NCI-H146 (cell line): ENCODE measurements around the gene PPME1.

ENCODE experiments used
- DNase-seq: peaks from one replicate; lab custom pipeline; 2025; lab: John Stamatoyannopoulos, UW

PPME1 gene

GRCh38 chr11:74226907-74227306, 55.8 kb downstream of the PPME1 start:
- DNase-seq: no peak

DNA sequence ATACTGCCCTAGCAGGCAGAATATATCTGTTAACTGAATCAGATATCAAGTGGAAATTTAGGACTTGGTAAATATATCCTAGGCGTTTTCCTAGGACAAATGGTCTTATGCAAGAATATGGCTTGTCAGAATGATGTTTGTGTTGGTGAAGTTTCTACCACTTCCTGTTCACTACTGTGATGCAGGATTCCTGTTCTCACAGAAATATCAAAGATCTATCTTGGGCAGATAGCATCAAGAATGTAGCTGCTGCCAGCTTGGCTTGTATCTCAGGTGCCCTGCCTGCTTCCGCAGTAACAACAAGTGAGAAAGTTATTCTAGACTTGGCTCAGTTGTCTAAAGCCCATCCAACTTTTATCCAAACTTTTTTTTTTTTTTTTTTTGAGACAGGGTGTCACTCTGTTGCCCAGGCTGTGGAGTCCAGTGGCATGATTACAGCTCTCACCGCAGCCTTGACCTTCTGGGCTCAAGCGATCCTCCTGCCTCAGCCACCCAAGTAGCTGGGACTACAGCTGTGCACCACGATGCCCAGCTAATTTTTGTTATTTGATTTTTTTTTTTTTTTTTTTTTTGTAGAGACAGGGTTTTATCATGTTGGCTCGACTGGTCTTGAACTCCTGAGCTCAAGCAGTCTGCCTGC, 61.3 kb downstream of the PPME1 start:
- no peak for DNase-seq

GRCh38 chr11:74233683-74234082, 62.6 kb downstream of the PPME1 start:
- no peak for DNase-seq

GRCh38 chr11:74235121-74235520, 64.0 kb downstream of the PPME1 start:
- DNase-seq: no peak

GRCh38 chr11:74237541-74237940, 66.5 kb downstream of the PPME1 start:
- no peak for DNase-seq

DNA sequence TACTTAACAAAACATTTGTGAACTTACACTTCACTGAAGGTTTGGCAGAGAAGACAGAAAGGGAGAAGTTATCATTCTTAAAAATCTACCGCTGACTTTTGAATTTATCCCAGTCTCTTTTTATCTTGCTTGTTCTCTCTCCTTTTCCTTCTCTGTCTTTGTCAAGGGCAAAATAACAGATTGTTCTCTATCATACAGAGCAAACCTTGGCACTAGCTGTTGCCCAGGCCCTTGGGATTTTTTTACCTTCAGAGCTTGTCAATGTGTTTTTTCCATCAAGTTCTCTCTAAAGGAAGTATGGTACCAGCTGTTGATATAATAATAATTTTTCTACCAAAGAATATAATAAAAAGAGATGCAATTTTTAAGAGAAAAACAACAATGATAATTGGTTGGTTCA, 67.2 kb downstream of the PPME1 start:
- DNase-seq: no peak

GRCh38 chr11:74248469-74248868, 77.4 kb downstream of the PPME1 start:
- DNase-seq: no peak

GRCh38 chr11:74249496-74249895, 78.4 kb downstream of the PPME1 start:
- no peak for DNase-seq

- no peak for DNase-seq
Measured at GRCh38 chr11:74253361-74253760, 82.3 kb downstream of the PPME1 start.

- peak; percentile 54 for DNase-seq
Measured at GRCh38 chr11:74255741-74256375, 84.8 kb downstream of the PPME1 start.

DNA sequence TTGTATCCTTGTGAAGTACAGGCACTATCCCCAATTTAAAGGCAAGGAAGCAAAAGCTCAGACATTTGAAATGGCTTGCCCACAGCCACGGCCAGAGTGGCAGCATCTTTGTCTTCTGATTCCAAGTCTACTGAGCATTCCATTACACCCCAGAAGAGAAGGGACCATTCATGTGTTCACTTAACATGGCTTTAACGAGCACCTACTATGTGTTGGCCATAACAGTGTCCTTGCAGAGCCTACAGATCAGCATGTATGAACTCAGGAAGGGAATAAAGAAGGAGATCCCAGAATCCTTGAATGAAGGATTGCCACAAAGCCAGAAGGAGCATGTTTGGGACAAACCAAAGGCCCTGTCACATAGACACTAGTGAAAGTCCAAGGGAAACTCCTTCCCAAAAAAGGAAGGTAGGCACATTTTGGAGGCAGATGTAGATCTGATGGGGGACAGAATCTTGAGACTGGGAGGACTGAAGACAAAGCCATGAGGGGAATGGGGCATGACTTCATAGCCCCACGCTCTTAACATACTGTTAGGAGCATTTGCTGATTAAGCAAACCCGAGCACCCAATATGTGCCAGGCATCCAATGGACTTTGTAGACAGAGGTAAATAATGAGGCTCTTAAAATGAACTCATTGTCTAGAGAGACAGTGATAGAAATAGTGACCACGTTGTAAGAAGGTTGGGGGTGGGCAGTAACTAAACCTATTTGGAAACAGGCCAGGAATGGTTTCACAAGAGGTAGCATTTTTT, 85.5 kb downstream of the PPME1 start:
- no peak for DNase-seq

- peak; percentile 54 for DNase-seq
Measured at GRCh38 chr11:74257959-74258553, 87.0 kb downstream of the PPME1 start.

GRCh38 chr11:74262725-74263124, 91.6 kb downstream of the PPME1 start:
- DNase-seq: no peak

DNA sequence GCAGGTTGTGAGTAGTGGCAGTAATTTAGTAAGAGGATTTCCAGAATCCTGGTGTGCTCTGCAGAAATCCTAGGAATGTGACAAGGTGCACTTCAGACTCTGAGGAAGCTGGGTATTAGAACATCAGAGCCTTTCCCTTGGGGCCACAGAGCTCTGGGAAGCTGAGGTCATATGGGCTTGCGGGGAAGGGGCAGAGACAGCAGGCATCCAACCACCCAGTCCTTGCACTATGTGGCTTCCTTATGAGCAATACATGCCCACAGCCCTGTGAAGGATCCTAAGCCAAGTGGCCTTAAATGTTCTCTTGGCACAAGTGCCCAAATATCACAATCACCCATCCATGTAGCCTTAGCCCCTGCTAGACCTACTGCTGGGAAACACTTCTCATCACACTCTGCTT, 94.2 kb downstream of the PPME1 start:
- no peak for DNase-seq

DNA sequence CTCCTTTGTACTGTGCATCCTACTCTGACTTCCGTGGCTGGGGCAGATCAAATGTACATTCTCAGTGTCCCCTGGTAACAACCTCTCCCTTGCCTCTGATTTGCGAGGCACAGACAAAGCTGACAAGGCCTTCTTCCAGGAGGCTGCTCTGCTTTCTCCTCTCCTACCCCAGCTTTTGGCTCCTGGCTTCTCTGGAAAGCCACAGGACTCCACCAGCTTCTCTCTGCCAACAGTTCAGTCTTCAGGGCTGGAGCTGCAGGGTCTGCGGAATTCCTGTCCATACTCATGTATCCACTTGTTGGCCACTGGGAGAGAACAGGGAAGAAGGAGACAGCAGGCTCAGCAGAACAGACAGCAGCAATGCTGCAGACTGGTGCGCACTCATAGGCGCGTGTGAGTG, 95.9 kb downstream of the PPME1 start:
- DNase-seq: no peak

- no peak for DNase-seq
Measured at GRCh38 chr11:74268456-74268855, 97.4 kb downstream of the PPME1 start.

- DNase-seq: no peak
Measured at GRCh38 chr11:74269161-74269811, 98.2 kb downstream of the PPME1 start.

- DNase-seq: no peak
Measured at GRCh38 chr11:74272276-74272675, 101.2 kb downstream of the PPME1 start.

GRCh38 chr11:74276581-74276980, 105.5 kb downstream of the PPME1 start:
- DNase-seq: no peak

- DNase-seq: no peak
Measured at GRCh38 chr11:74278103-74278502, 107.0 kb downstream of the PPME1 start.

DNA sequence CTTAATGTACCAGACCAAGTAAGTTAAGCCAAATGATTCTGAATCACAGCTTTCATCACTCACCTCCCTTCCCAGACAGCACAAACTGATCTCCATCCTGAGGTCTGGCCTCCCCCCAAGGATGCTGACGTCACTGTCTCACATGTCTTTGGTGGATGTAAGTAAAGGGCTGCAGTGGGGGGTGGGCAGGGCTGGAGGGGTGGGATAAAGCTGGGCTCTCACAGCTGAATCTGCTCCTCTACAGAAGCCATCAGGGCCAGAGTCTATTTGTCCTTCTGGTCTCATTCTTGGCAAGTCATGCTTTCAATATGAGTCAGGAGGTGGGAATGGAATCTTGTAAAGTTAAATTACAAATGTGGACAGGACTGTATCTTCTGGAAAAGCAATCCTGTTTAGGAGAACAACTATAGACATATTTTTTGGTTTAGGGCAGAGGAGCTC, 107.7 kb downstream of the PPME1 start:
- DNase-seq: no peak

GRCh38 chr11:74279256-74279655, 108.2 kb downstream of the PPME1 start:
- no peak for DNase-seq
